Astrocyte (in vitro differentiated cells and primary cell): ENCODE measurements around the gene TRRAP.

ENCODE experiments used
- CTCF ChIP-seq: IDR thresholded peaks from 2 replicates; pipeline ENCODE4 v1.5.1; 2011; ENCODE audit warnings: low read depth, mild to moderate bottlenecking, inconsistent platforms, low read length, moderate library complexity; ENCODE audit not compliant: insufficient read depth
- EZH2 ChIP-seq: IDR thresholded peaks from 2 replicates; pipeline ENCODE4 v1.6.1; 2012; ENCODE audit warnings: mild to moderate bottlenecking, low read length, inconsistent platforms; ENCODE audit not compliant: insufficient read depth

DNA sequence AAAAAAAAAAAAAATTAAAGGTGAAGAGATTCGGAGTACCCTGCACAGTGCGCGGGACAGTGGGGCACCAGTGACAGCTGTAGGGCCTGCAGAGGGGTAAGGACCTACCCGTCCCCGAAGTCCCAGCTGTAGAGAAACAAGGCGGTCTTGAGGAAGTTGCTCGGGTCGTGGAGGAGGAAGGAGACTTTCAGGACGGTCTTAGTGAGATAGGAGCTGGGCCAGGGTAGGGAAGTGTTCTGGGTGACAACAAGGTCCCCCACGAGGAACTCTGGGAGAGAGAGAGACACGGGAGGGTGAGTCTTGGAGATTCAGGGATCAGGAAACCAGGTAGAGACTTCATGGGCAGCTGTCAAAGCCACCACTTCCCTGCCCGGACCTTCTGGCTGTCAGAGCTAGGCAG, 18.3 kb upstream of the TRRAP start:
- TF ChIP-seq EZH2 (no peak), CTCF (no peak)
